SK-N-MC (cell line): ENCODE data around the gene CACNG8.
"Not testable (repeated sequence)": the region's sequence is repeated elsewhere in the genome, so short reads cannot be mapped to it uniquely, and the experiment has no call there.

Source experiments
- EZH2 ChIP-seq: fragments of 200-600 bp; sonication (generic); IDR thresholded peaks from one replicate; pipeline ENCODE4 v1.6.1; 2017; ENCODE audit warnings: antibody characterized with exemption
- POLR2AphosphoS5 ChIP-seq: IDR thresholded peaks from 2 replicates; pipeline ENCODE4 v1.6.1; 2012; ENCODE audit warnings: mild to moderate bottlenecking, low read depth, low read length, borderline replicate concordance

DNA sequence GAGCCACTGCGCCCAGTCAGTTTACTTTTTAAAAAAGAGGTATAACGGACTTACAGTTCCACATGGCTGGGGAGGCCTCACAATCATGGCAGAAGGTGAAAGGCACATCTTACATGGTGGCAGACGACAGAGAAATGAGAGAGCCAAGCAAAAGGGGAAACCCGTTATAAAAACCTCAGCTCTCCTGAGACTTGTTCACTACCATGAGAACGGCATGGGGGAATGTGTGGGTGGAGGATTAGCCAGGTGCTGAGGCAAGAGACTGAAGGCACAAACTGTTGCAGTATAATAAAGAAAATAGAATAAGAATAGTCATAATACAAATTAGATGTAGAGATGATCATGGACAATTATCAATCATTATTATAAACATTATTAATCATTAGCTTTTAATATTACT is 73.8 kb downstream of the CACNG8 start:
- not testable (repeated sequence) for TF ChIP-seq POLR2AphosphoS5, EZH2
